IMR-90 (cell line): ENCODE data around the gene CNIH1. TPM values are rescaled to one million over a fixed set of nuclear protein-coding genes. Genes with fewer than 3 reads are reported as not detected.
"Not testable (repeated sequence)": the region's sequence is repeated elsewhere in the genome, so short reads cannot be mapped to it uniquely, and the experiment has no call there.

Source experiments
- ATAC-seq: fragments of 200-7000 bp; cut with Tn5 transposase; 2 replicates; pipeline ENCODE4 v1.9.1; 2020; ENCODE audit warnings: low read depth, mild to moderate bottlenecking, moderate library complexity
- BruUV-seq: library from RNA; stranded (reverse); fragments of 400-500 nt; replicated peaks from 2 replicates; lab custom pipeline; 2021; lab: Mats Ljungman, UMichigan
- CTCF ChIA-PET: fragments of 300-600 bp; formaldehyde crosslinking; extraction: SDS; loops from one replicate; lab custom pipeline; 2021; ENCODE audit warnings: antibody characterized with exemption; lab: Yijun Ruan, JAX
- POLR2A ChIA-PET: fragments of 300-600 bp; sonication (Branson Sonifier 250); formaldehyde crosslinking; loops from one replicate; lab custom pipeline; 2022; ENCODE audit warnings: antibody characterized with exemption; ENCODE audit not compliant: unreplicated experiment; lab: Charles Lee
- DNase-seq: peaks from one replicate; pipeline ENCODE4 v3.0.0; 2013
- H2AFZ ChIP-seq: replicated peaks from 2 replicates; pipeline ENCODE3; 2013; ENCODE audit warnings: low read length, mild to moderate bottlenecking; ENCODE audit not compliant: poor library complexity
- H2AK5ac ChIP-seq: 2 replicates; pipeline ENCODE4 v1.6.1; 2013; ENCODE audit warnings: low read depth, low read length, inconsistent platforms
- H2AK9ac ChIP-seq: replicated peaks from 2 replicates; pipeline ENCODE3; 2013; ENCODE audit warnings: mild to moderate bottlenecking, low read depth, low read length, moderate library complexity; ENCODE audit not compliant: poor library complexity
- H2BK120ac ChIP-seq: 2 replicates; pipeline ENCODE4 v1.6.1; 2013; ENCODE audit warnings: low read depth, low read length, inconsistent platforms
- H2BK15ac ChIP-seq: 3 replicates; pipeline ENCODE4 v1.6.1; 2013; ENCODE audit warnings: low read depth, low read length, inconsistent platforms
- H2BK20ac ChIP-seq: 2 replicates; pipeline ENCODE4 v1.6.1; 2013; ENCODE audit warnings: low read depth, mild to moderate bottlenecking, inconsistent platforms, low read length, moderate library complexity
- H2BK5ac ChIP-seq: 2 replicates; pipeline ENCODE4 v1.6.1; 2013; ENCODE audit warnings: mild to moderate bottlenecking, low read depth, low read length, inconsistent platforms; ENCODE audit not compliant: poor library complexity, severe bottlenecking
- H3K14ac ChIP-seq: replicated peaks from 2 replicates; pipeline ENCODE4 v1.6.1; 2013; ENCODE audit warnings: low read depth, low read length, inconsistent platforms
- H3K18ac ChIP-seq: 2 replicates; pipeline ENCODE4 v1.6.1; 2013; ENCODE audit warnings: low read depth, low read length, control low read depth
- H3K23ac ChIP-seq: 2 replicates; pipeline ENCODE4 v1.6.1; 2013; ENCODE audit warnings: low read depth, low read length, inconsistent platforms
- H3K27ac ChIP-seq: 2 replicates; pipeline ENCODE4 v1.5.1; 2013; ENCODE audit warnings: mild to moderate bottlenecking, control low read depth, low read length; ENCODE audit not compliant: insufficient read depth
- H3K27me3 ChIP-seq: 2 replicates; pipeline ENCODE4 v1.6.1; 2013; ENCODE audit warnings: low read length; ENCODE audit not compliant: control insufficient read depth, insufficient read depth
- H3K36me3 ChIP-seq: 2 replicates; pipeline ENCODE4 v1.6.1; 2013; ENCODE audit warnings: low read length, mixed read lengths; ENCODE audit not compliant: control insufficient read depth, insufficient read depth
- H3K4ac ChIP-seq: 2 replicates; pipeline ENCODE4 v1.6.1; 2013; ENCODE audit warnings: low read depth, low read length, inconsistent platforms
- H3K4me1 ChIP-seq: 2 replicates; pipeline ENCODE4 v1.6.1; 2013; ENCODE audit warnings: low read length, mixed read lengths; ENCODE audit not compliant: control insufficient read depth, insufficient read depth
- H3K4me2 ChIP-seq: 2 replicates; pipeline ENCODE4 v1.6.1; 2013; ENCODE audit warnings: low read depth, mild to moderate bottlenecking, control low read depth, low read length, moderate library complexity
- H3K4me3 ChIP-seq: 2 replicates; pipeline ENCODE4 v1.5.1; 2013; ENCODE audit warnings: low read depth, mild to moderate bottlenecking, control low read depth, low read length, moderate library complexity; ENCODE audit not compliant: insufficient read depth
- H3K56ac ChIP-seq: 2 replicates; pipeline ENCODE4 v1.6.1; 2013; ENCODE audit warnings: low read length, inconsistent platforms; ENCODE audit not compliant: insufficient read depth; ENCODE audit errors: extremely low read depth
- H3K79me1 ChIP-seq, 2 experiments: 2 replicates each; pipeline ENCODE4 v1.6.1; 2013; ENCODE audit warnings: low read length in 2 of 2, inconsistent platforms in 1 of 2, low read depth in 1 of 2
- H3K9ac ChIP-seq: 2 replicates; pipeline ENCODE4 v1.6.1; 2013; ENCODE audit warnings: low read depth, low read length, control low read depth
- H3K9me1 ChIP-seq: 2 replicates; pipeline ENCODE4 v1.6.1; 2013; ENCODE audit warnings: low read length, inconsistent platforms; ENCODE audit not compliant: insufficient read depth
- H3K9me3 ChIP-seq: 2 replicates; pipeline ENCODE4 v1.6.1; 2013; ENCODE audit warnings: low read length; ENCODE audit not compliant: control insufficient read depth, insufficient read depth
- H4K20me1 ChIP-seq: 2 replicates; pipeline ENCODE4 v1.6.1; 2013; ENCODE audit warnings: low read length, inconsistent platforms; ENCODE audit not compliant: insufficient read depth
- H4K5ac ChIP-seq: 2 replicates; pipeline ENCODE4 v1.6.1; 2013; ENCODE audit warnings: mild to moderate bottlenecking, low read depth, low read length, control low read depth
- H4K8ac ChIP-seq, 2 experiments: 2 replicates each; pipeline ENCODE4 v1.6.1; 2013; ENCODE audit warnings: low read depth in 2 of 2, low read length in 2 of 2, control low read depth in 1 of 2, inconsistent platforms in 1 of 2
- H4K91ac ChIP-seq: 2 replicates; pipeline ENCODE4 v1.6.1; 2013; ENCODE audit warnings: low read depth, low read length, inconsistent platforms; ENCODE audit not compliant: insufficient read depth
- CEBPB ChIP-seq: IDR thresholded peaks from 2 replicates; pipeline ENCODE4 v1.6.1; 2012; ENCODE audit warnings: low read depth, low read length, improper control_type of control experiment
- CTCF ChIP-seq: conservative IDR thresholded peaks from 2 replicates; pipeline ENCODE4 v1.5.1; 2012; ENCODE audit warnings: mild to moderate bottlenecking, low read depth, low read length, improper control_type of control experiment
- MAZ ChIP-seq: IDR thresholded peaks from 2 replicates; pipeline ENCODE4 v1.6.1; 2012; ENCODE audit warnings: low read depth, mild to moderate bottlenecking, low read length, improper control_type of control experiment, moderate library complexity, borderline replicate concordance
- RFX5 ChIP-seq: IDR thresholded peaks from 2 replicates; pipeline ENCODE4 v1.8.0; 2012; ENCODE audit warnings: low read depth, mild to moderate bottlenecking, low read length, moderate library complexity
- whole genome bisulfite sequencing, 2 experiments: methylation state at CpG; one replicate each; pipeline versions ENCODE4 v1.1.5 to v1.1.7; 2013; ENCODE audit warnings: missing lambda C conversion rate in 2 of 2; ENCODE audit not compliant: insufficient read length in 1 of 2; ENCODE audit errors: extremely low coverage in 2 of 2; 5-methylcytosine and 5-hydroxymethylcytosine counted together
- dilution Hi-C: fragments of 300-500 bp; cut with HindIII; formaldehyde crosslinking; loops from one replicate; pipeline ENCODE4 v1.14.3; 2018; ENCODE audit warnings: low sequenced_read_pairs; ENCODE audit not compliant: unreplicated experiment
- in situ Hi-C: fragments of 300-500 bp; cut with MboI; formaldehyde crosslinking; loops from 3 replicates; pipeline ENCODE4 v1.14.3; 2019; ENCODE audit warnings: low sequenced_read_pairs, inconsistent platforms, mixed read lengths
- intact Hi-C: fragments of 100-400 bp; cut with micrococcal nuclease; formaldehyde crosslinking; loops from 2 replicates; pipeline ENCODE4 v1.10.0; 2022
- polyA plus RNA-seq, 3 experiments: library from polyadenylated mRNA; depleted of rRNA; stranded (reverse); fragments of >200 nt; gene quantifications; 2 replicates each; pipeline ENCODE4 v1.2.3, GENCODE V29; 2012; ENCODE audit warnings: low replicate concordance in 1 of 3
- total RNA-seq: library from RNA; depleted of rRNA; stranded (reverse); fragments of >200 nt; gene quantifications from 2 replicates; pipeline ENCODE4 v1.2.3, GENCODE V29; 2012

Gene CNIH1
- total and polyA plus RNA-seq, 2 of the 4 experiments (the other 2 are of a cell fraction), result 244 to 284 TPM

GRCh38 chr14:54438703-54439102 lies 2.5 kb downstream of the CNIH1 start:
- Histone ChIP-seq H3K4me1 (peaks cover 13% of the 10 kb centered on the region), H3K79me1 (peaks cover 6 to 37% of the 10 kb centered on the region in 2 experiments), H4K20me1 (peaks cover 29% of the 10 kb centered on the region), H2AK9ac (no peak overlapping the region), H2BK5ac (no peak overlapping the region), H3K4ac (no peak overlapping the region), H3K23ac (peak overlapping the region; percentile 68; the same call in 1 of the 2 replicates), H2BK15ac (no peak overlapping the region), H3K18ac (no peak overlapping the region), H2BK120ac (no peak overlapping the region), H3K4me2 (no peak overlapping the region), H3K36me3 (peaks cover 1% of the 10 kb centered on the region; the same call in 1 of the 2 replicates), H4K8ac (no peak overlapping the region), H4K5ac (no peak overlapping the region), H2AK5ac (no peak overlapping the region), H4K91ac (no peak overlapping the region), H2BK20ac (no peak overlapping the region), H2AFZ (no peak overlapping the region), H3K4me3 (no peak overlapping the region), H3K27ac (no peak overlapping the region), H3K9ac (no peak overlapping the region), H3K27me3 (no peaks in the 10 kb centered on the region), H3K14ac (no peak overlapping the region), H3K9me1 (peaks cover 10% of the 10 kb centered on the region), H3K56ac (no peak overlapping the region), H3K9me3 (no peaks in the 10 kb centered on the region)
- POLR2A ChIA-PET, result no interaction called here
- no CpG with 5 or more reads among the region's 4 CpGs for WGBS, 2 experiments
- DNase-seq (no peak), ATAC-seq (no peak)
- CTCF ChIA-PET, result interaction anchor here (0.6 kb wide), 2 partner anchors 205 to 347 kb away, joined by 3 read pairs; no protein-coding TSS in a partner anchor
- dilution Hi-C loops (no loop called here), intact Hi-C loops (no loop called here), in situ Hi-C loops (no loop called here)
- TF ChIP-seq RFX5 (no peak), CEBPB (no peak), MAZ (no peak), CTCF (no peak)
- no TSS peak for BruUV-seq

- H3K56ac ChIP-seq, in situ Hi-C loops, H2AFZ ChIP-seq, H3K27ac ChIP-seq, H4K8ac ChIP-seq, H3K4ac ChIP-seq, H3K36me3 ChIP-seq, DNase-seq, H3K18ac ChIP-seq, H4K91ac ChIP-seq, H2AK5ac ChIP-seq, H3K9me3 ChIP-seq, ATAC-seq, H2BK120ac ChIP-seq, H2BK15ac ChIP-seq, H3K23ac ChIP-seq, H3K14ac ChIP-seq, H3K27me3 ChIP-seq, H2AK9ac ChIP-seq, intact Hi-C loops, H2BK5ac ChIP-seq, H3K9ac ChIP-seq, BruUV-seq, H4K5ac ChIP-seq, dilution Hi-C loops, H2BK20ac ChIP-seq, H3K4me2 ChIP-seq, H3K4me3 ChIP-seq, POLR2A ChIA-PET: not testable (repeated sequence)
- H3K79me1 ChIP-seq, result peaks cover 6 to 39% of the 10 kb centered on the region in 2 experiments
- CTCF ChIA-PET, result interaction anchor here (0.6 to 0.7 kb wide), 2 partner anchors 43 to 205 kb away, joined by 3 read pairs; no protein-coding TSS in a partner anchor
- no CpG with 5 or more reads among the region's 4 CpGs for WGBS, 2 experiments
- H4K20me1 ChIP-seq, result peaks cover 31% of the 10 kb centered on the region
- H3K9me1 ChIP-seq, result peaks cover 10% of the 10 kb centered on the region
- peaks cover 13% of the 10 kb centered on the region for H3K4me1 ChIP-seq
These were observed 3.2 kb downstream of the CNIH1 start for GRCh38 chr14:54437954-54438353.
